HG02623 (cell line): ENCODE data around the gene THSD7A.
"Not testable (repeated sequence)": the region's sequence is repeated elsewhere in the genome, so short reads cannot be mapped to it uniquely, and the experiment has no call there.

Experiments used
- ATAC-seq: cut with Tn5 transposase; IDR thresholded peaks from one replicate; pipeline ENCODE4 v1.9.1; 2021; ENCODE audit warnings: moderate library complexity; ENCODE audit not compliant: unreplicated experiment

The THSD7A gene

GRCh38 chr7:11471255-11471654 is 360.7 kb downstream of the THSD7A start:
- no peak for ATAC-seq

- ATAC-seq, result no peak
These were observed 362.8 kb downstream of the THSD7A start for GRCh38 chr7:11469028-11469745.

GRCh38 chr7:11466517-11467105 is 365.4 kb downstream of the THSD7A start:
- no peak for ATAC-seq

GRCh38 chr7:11464624-11465023 is 367.4 kb downstream of the THSD7A start:
- ATAC-seq, result no peak

- no peak for ATAC-seq
These were observed 370.1 kb downstream of the THSD7A start for GRCh38 chr7:11461946-11462345.

GRCh38 chr7:11458736-11459483 is 373.1 kb downstream of the THSD7A start:
- ATAC-seq, result no peak

- no peak for ATAC-seq
These were observed 374.6 kb downstream of the THSD7A start for GRCh38 chr7:11457419-11457818.

GRCh38 chr7:11456574-11456973 is 375.4 kb downstream of the THSD7A start:
- no peak for ATAC-seq

GRCh38 chr7:11452476-11452875 is 379.5 kb downstream of the THSD7A start:
- ATAC-seq, result no peak

- no peak for ATAC-seq
These were observed 381.7 kb downstream of the THSD7A start for GRCh38 chr7:11450281-11450680.

GRCh38 chr7:11449316-11449715 is 382.7 kb downstream of the THSD7A start:
- ATAC-seq, result no peak

GRCh38 chr7:11448323-11448722 is 383.7 kb downstream of the THSD7A start:
- ATAC-seq, result no peak

- no peak for ATAC-seq
These were observed 384.9 kb downstream of the THSD7A start for GRCh38 chr7:11447106-11447505.

- ATAC-seq, result not testable (repeated sequence)
These were observed 388.1 kb downstream of the THSD7A start for GRCh38 chr7:11443934-11444333.

GRCh38 chr7:11437994-11438393 is 394.0 kb downstream of the THSD7A start:
- ATAC-seq, result no peak

- ATAC-seq, result no peak
These were observed 395.0 kb downstream of the THSD7A start for GRCh38 chr7:11436773-11437524.

- no peak for ATAC-seq
These were observed 395.7 kb downstream of the THSD7A start for GRCh38 chr7:11436316-11436715.

GRCh38 chr7:11434366-11434765 is 397.6 kb downstream of the THSD7A start:
- ATAC-seq, result no peak

- no peak for ATAC-seq
These were observed 401.2 kb downstream of the THSD7A start for GRCh38 chr7:11430841-11431240.

GRCh38 chr7:11430112-11430511 is 401.9 kb downstream of the THSD7A start:
- ATAC-seq, result no peak

GRCh38 chr7:11428877-11429581 is 403.0 kb downstream of the THSD7A start:
- no peak for ATAC-seq
